ENCODE results near the gene KCNK16. TPM values are rescaled to one million over a fixed set of nuclear protein-coding genes. Genes with fewer than 3 reads are reported as not detected.
A peak's percentile ranks its signal among the peaks of the same experiment; 100 is the strongest.

Gene KCNK16
- polyA plus RNA-seq, 3 donors: not detected

GRCh38 chr6:39366931-39367618 is 44.6 kb upstream of the KCNK16 start:
- intact Hi-C loops (cut with micrococcal nuclease): no loop called here
- no peak overlapping the region for H3K27ac Mint-ChIP-seq

DNA sequence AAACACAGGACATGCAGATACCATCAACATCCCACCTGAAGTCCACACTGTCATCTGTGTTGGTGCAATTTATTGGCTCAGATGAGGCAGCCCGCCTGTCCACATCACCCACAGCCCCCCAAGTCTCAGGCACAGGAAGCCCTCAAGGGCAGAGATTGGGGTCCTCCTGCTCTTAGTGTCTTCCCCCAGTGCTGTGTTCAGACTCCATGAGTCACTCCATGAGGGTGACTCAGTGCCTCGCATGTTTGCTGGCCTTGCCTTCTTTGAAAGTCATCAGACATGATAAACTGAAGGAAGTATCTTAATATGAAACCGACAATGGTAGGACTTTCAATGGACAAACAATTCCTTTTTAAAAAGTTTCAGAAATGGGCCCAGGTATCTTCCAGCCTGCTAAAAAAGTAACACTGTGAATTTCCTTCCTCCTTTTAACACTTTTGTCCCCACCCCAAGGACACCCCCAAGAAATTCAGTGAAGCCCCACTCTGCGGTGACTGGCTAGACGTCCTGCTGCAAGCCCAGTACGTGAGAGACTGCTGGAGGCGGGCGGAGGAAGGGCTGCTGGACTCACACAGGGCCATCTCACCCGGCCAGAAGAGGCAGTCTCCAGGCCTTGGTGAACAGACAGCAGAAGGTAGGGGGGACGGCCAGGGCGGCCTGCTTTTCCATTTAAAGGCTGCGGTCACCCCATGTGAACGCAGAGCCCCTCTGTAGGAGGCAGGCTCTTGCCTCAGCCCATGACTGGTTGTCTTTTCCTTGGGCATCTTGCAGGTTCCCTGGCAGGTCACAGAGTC is 43.0 kb upstream of the KCNK16 start:
- Histone ChIP-seq H3K4me3 (replicated peaks in 1 of 3; ENCODE audit: low read depth in 2 of 3, low read length in 3 of 3) (no peak overlapping the region), H3K27ac (ENCODE audit: low read depth in 1 of 2, low read length in 2 of 2) (no peak overlapping the region), H3K27me3 (ENCODE audit: control insufficient read depth in 2 of 2, insufficient read depth in 2 of 2, low read length in 2 of 2) (no peaks in the 10 kb centered on the region), H2AFZ (ENCODE audit: insufficient read depth, low read depth, low read length, poor library complexity, severe bottlenecking) (no peak overlapping the region), H3K4me1 (ENCODE audit: control insufficient read depth in 1 of 2, insufficient read depth in 2 of 2, low read length in 2 of 2) (no peaks in the 10 kb centered on the region), H3K9ac (ENCODE audit: insufficient read depth, low read length, poor library complexity, severe bottlenecking) (no peak overlapping the region), H3K79me2 (ENCODE audit: insufficient read depth, low read length) (no peaks in the 10 kb centered on the region), H3K4me2 (replicated peaks; ENCODE audit: extremely low read depth, low read length, poor library complexity, severe bottlenecking) (no peak overlapping the region), H4K20me1 (ENCODE audit: insufficient read depth, low read length) (no peaks in the 10 kb centered on the region), H3K9me3 (replicated peaks in 1 of 2; ENCODE audit: control insufficient read depth in 1 of 2, insufficient read depth in 1 of 2, low read length in 2 of 2) (no peaks in the 10 kb centered on the region), H3K36me3 (replicated peaks in 1 of 2; ENCODE audit: control insufficient read depth in 1 of 2, insufficient read depth in 2 of 2, low read length in 2 of 2) (no peaks in the 10 kb centered on the region)
- peaks cover 2 to 8% (median 4%) of the 10 kb centered on the region in 3 donors for H3K27me3 Mint-ChIP-seq (ENCODE audit: low read depth in 3 of 3)
- peaks cover 2% of the 10 kb centered on the region for H3K4me1 Mint-ChIP-seq
- DNase-seq: peak in 1 of 3 donors; percentile 15
- TF ChIP-seq, protein P1, sequence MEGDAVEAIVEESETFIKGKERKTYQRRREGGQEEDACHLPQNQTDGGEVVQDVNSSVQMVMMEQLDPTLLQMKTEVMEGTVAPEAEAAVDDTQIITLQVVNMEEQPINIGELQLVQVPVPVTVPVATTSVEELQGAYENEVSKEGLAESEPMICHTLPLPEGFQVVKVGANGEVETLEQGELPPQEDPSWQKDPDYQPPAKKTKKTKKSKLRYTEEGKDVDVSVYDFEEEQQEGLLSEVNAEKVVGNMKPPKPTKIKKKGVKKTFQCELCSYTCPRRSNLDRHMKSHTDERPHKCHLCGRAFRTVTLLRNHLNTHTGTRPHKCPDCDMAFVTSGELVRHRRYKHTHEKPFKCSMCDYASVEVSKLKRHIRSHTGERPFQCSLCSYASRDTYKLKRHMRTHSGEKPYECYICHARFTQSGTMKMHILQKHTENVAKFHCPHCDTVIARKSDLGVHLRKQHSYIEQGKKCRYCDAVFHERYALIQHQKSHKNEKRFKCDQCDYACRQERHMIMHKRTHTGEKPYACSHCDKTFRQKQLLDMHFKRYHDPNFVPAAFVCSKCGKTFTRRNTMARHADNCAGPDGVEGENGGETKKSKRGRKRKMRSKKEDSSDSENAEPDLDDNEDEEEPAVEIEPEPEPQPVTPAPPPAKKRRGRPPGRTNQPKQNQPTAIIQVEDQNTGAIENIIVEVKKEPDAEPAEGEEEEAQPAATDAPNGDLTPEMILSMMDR (IDR thresholded peaks at IDR 0.05): no peak
- intact Hi-C loops (cut with micrococcal nuclease): no loop called here
- no peaks in the 10 kb centered on the region for H3K36me3 Mint-ChIP-seq
- 97% methylated on average over 9 of the region's 13 CpGs for WGBS (ENCODE audit: insufficient coverage)
- H3K27ac Mint-ChIP-seq: no peak overlapping the region
- H3K4me3 Mint-ChIP-seq: no peak overlapping the region
- H3K9me3 Mint-ChIP-seq: no peaks in the 10 kb centered on the region

More at GRCh38 chr6:39366931-39367618, 44.6 kb upstream of the KCNK16 start:
- Histone ChIP-seq H3K9me3 (replicated peaks in 1 of 2; ENCODE audit: control insufficient read depth in 1 of 2, insufficient read depth in 1 of 2, low read length in 2 of 2) (no peaks in the 10 kb centered on the region), H3K27me3 (ENCODE audit: control insufficient read depth in 2 of 2, insufficient read depth in 2 of 2, low read length in 2 of 2) (no peaks in the 10 kb centered on the region), H2AFZ (ENCODE audit: insufficient read depth, low read depth, low read length, poor library complexity, severe bottlenecking) (no peak overlapping the region), H3K79me2 (ENCODE audit: insufficient read depth, low read length) (no peaks in the 10 kb centered on the region), H4K20me1 (ENCODE audit: insufficient read depth, low read length) (no peaks in the 10 kb centered on the region), H3K4me1 (ENCODE audit: control insufficient read depth in 1 of 2, insufficient read depth in 2 of 2, low read length in 2 of 2) (no peaks in the 10 kb centered on the region), H3K4me2 (replicated peaks; ENCODE audit: extremely low read depth, low read length, poor library complexity, severe bottlenecking) (no peak overlapping the region), H3K4me3 (replicated peaks in 1 of 3; ENCODE audit: low read depth in 2 of 3, low read length in 3 of 3) (no peak overlapping the region), H3K36me3 (replicated peaks in 1 of 2; ENCODE audit: control insufficient read depth in 1 of 2, insufficient read depth in 2 of 2, low read length in 2 of 2) (no peaks in the 10 kb centered on the region), H3K27ac (ENCODE audit: low read depth in 1 of 2, low read length in 2 of 2) (no peak overlapping the region), H3K9ac (ENCODE audit: insufficient read depth, low read length, poor library complexity, severe bottlenecking) (no peak overlapping the region)
- TF ChIP-seq, protein P1 (IDR thresholded peaks at IDR 0.05): no peak
- 88% methylated on average over 6 of the region's 9 CpGs for WGBS (ENCODE audit: insufficient coverage)
- H3K36me3 Mint-ChIP-seq: no peaks in the 10 kb centered on the region
- H3K4me1 Mint-ChIP-seq: no peaks in the 10 kb centered on the region
- DNase-seq: no peak
- no peak overlapping the region for H3K4me3 Mint-ChIP-seq
- H3K27me3 Mint-ChIP-seq (ENCODE audit: low read depth in 3 of 3): peaks cover 2 to 8% (median 4%) of the 10 kb centered on the region in 3 donors
- H3K9me3 Mint-ChIP-seq: peaks cover 0 to 2% (median 0%) of the 10 kb centered on the region in 7 donors
